Activated T-helper 2 cell treated with anti-CD3 and anti-CD28 coated beads, Interferon-gamma antibody, Interleukin-2, Interleukin-4, amounts not matched to agents 10 μg/mL and 5 μg/mL and 100 μg/mL, durations not matched to agents 14 hours and 24 hours and 36 hours (primary cell): ENCODE results near the gene SLC2A8. TPM values are rescaled to one million over a fixed set of nuclear protein-coding genes. Genes with fewer than 3 reads are reported as not detected.

ENCODE experiments used
- DNase-seq: peaks from one replicate; pipeline ENCODE4 v3.0.0; 2021; ENCODE audit warnings: low spot score
- H3K27ac Mint-ChIP-seq: one replicate; pipeline ENCODE4 v1.8.0; 2021; ENCODE audit warnings: mixed read lengths
- H3K27me3 Mint-ChIP-seq: one replicate; pipeline ENCODE4 v1.8.0; 2021; ENCODE audit warnings: low read depth, mixed read lengths
- H3K36me3 Mint-ChIP-seq: one replicate; pipeline ENCODE4 v1.8.0; 2021; ENCODE audit warnings: low read depth, mixed read lengths
- H3K4me1 Mint-ChIP-seq: one replicate; pipeline ENCODE4 v1.8.0; 2021; ENCODE audit warnings: low read depth, mixed read lengths
- H3K4me3 Mint-ChIP-seq: one replicate; pipeline ENCODE4 v1.8.0; 2021; ENCODE audit warnings: low read depth, mild to moderate bottlenecking, moderate library complexity, mixed read lengths
- H3K9me3 Mint-ChIP-seq: one replicate; pipeline ENCODE4 v1.8.0; 2021; ENCODE audit warnings: mixed read lengths
- intact Hi-C: fragments of 100-400 bp; cut with micrococcal nuclease; formaldehyde crosslinking; loops from one replicate; pipeline ENCODE4 v1.15.1; 2023
- total RNA-seq: library from RNA; stranded (reverse); gene quantifications from 2 replicates; pipeline ENCODE4 v1.2.3, GENCODE V29; 2022

SLC2A8 gene
- total RNA-seq, 1 donor from 2014 or later = 9.8 TPM

DNA sequence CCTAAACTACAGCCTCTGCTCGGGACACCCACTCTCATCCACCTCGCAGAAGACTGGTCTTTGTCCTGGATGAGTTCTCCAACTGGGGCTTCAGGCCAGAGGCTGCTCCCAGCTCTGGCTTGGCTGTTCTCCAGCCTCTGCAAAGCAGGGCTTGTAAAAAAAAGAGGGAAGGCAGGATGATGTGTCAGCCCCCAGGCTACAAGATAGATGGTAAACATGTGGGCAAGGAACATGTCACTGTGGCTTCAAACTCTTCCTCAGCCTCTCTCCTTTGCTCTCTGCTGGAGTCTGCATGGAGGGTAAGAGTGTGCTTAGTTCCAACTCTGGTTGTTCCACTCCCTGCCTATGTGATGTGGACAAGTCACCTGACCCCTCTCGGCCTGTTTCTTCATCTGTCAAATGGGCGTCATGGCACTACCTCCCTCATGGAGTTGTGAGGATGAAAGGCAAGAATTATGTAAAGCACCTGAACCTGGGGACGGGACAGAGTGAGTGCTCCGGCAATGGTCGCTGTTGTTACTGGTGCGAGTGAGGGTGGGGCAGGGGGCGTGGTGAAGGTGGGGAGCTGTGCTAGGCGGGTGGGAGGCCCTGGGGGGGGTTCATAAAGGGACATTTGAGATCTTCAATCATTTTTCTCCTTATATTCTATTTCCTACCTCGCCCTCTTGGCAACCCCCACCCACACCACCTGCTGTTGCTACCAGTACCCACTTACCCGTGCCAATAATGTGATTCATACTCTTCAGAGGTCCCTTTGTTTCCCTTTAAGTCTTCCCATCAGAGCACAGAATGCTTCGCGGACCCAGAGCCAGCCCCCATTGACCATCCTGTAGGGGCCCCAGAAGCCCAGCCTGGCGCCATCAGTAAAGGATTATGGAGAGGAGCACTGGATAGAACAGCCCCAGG is 20.4 kb downstream of the SLC2A8 start:
- H3K27ac Mint-ChIP-seq = no peak overlapping the region
- no peak for DNase-seq
- no peak overlapping the region for H3K4me3 Mint-ChIP-seq
- no peaks in the 10 kb centered on the region for H3K9me3 Mint-ChIP-seq
- H3K4me1 Mint-ChIP-seq = no peaks in the 10 kb centered on the region
- H3K27me3 Mint-ChIP-seq = peaks cover 10% of the 10 kb centered on the region
- intact Hi-C loops = no loop called here
- H3K36me3 Mint-ChIP-seq = no peaks in the 10 kb centered on the region

DNA sequence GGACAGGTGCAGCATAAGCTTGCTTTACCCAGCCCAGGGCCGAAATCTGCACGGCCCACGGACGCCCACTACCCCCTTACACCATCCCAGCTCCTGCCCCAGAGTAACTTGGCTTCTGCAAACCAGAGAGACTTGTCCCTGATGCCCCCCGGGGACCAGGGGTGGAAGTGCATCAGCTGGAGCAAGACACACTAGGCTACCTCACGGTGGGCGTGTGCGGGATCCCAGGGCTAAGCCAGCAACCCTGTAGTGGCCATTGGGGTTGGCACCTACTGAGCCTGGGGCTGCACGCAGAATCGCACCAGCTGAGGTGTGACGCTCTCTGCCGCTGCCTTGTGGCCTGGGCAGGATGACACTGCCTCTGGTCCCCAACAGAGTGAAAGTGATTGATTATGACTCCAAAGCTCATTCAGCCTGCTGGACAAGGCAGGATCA is 21.1 kb downstream of the SLC2A8 start:
- H3K9me3 Mint-ChIP-seq = no peaks in the 10 kb centered on the region
- H3K4me3 Mint-ChIP-seq = no peak overlapping the region
- peaks cover 2% of the 10 kb centered on the region for H3K4me1 Mint-ChIP-seq
- peaks cover 10% of the 10 kb centered on the region for H3K27me3 Mint-ChIP-seq
- no peak for DNase-seq
- no peak overlapping the region for H3K27ac Mint-ChIP-seq
- intact Hi-C loops = no loop called here
- no peaks in the 10 kb centered on the region for H3K36me3 Mint-ChIP-seq

DNA sequence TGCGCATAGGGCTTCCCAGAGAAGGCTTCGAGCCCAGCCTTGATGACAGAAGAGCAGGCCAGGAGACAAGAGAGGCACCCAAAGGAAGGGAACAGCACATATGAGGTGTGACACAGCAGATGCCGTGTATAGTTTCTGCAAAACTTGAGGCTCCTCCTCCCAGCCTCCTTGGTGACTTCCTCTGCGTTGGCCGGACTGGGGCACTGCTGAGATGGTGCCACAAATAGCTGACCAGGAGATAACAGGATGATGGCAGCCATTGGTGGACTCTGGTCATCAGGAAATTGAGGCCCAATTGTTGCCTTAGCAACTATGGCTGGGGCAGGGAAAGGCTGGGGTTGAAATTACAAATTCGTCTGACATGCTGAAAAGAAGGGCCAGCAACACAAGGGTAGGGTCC is 22.4 kb downstream of the SLC2A8 start:
- no peak overlapping the region for H3K27ac Mint-ChIP-seq
- intact Hi-C loops = no loop called here
- H3K36me3 Mint-ChIP-seq = peaks cover 2% of the 10 kb centered on the region
- H3K9me3 Mint-ChIP-seq = no peaks in the 10 kb centered on the region
- peaks cover 7% of the 10 kb centered on the region for H3K27me3 Mint-ChIP-seq
- no peak overlapping the region for H3K4me3 Mint-ChIP-seq
- H3K4me1 Mint-ChIP-seq = peaks cover 8% of the 10 kb centered on the region
- DNase-seq = no peak

DNA sequence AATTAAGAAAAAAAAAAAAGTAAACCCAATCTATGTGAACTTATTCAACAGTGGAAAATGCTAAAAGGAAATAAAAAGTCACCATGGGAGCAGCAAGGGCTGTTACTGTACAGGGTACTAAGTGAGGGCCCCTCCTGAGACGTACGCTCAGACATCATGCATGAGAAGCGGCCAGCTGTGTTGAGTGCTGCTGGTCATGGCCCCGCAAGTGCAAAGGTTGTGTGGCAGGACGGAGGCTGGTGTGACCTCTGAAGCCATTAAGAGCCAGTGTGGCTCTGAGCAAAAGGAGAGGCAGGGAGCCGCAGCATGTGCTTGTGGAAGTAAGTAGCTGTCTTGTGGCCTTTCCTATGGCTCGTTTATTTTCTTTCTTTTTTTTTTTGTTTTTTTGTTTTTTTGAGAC is 24.1 kb downstream of the SLC2A8 start:
- intact Hi-C loops = loop anchor here (10.0 kb wide), 2 partner anchors 206 to 354 kb away; partner anchors contain the start of gene SH2D3C
- H3K4me1 Mint-ChIP-seq = peaks cover 17% of the 10 kb centered on the region
- no peaks in the 10 kb centered on the region for H3K9me3 Mint-ChIP-seq
- no peak overlapping the region for H3K4me3 Mint-ChIP-seq
- DNase-seq = no peak
- peaks cover 11% of the 10 kb centered on the region for H3K36me3 Mint-ChIP-seq
- peaks cover 1% of the 10 kb centered on the region for H3K27me3 Mint-ChIP-seq
- no peak overlapping the region for H3K27ac Mint-ChIP-seq

DNA sequence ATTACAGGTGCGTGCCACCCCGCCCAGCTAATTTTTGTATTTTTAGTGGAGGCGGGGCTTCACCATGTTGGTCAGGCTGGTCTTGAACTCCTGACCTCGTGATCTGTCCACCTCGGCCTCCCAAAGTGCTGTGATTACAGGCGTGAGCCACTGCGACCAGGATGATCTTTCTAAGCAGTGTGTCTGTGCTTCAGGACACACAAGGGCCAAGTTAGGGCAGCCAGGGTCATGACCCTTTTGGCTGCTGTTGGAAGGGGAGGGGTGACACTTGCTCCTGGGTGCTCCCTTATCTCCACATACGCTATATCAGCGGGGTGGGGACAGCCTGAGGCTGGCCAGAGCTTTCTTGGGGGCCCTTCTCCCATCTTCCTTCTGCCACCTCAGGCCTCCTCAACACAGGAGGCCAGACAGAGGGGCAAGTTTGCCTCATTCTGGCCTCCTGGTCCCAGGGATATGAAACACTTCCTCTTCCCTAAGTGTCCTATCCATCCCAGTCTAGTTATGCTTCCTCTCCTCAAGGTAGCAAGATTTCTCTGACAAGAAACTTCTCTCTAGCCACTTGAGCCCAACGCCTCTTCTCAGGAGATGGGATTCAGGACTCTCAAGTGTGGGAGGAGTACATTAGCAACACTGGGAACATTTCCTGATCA is 25.3 kb downstream of the SLC2A8 start:
- intact Hi-C loops = loop anchor here (10.0 kb wide), 2 partner anchors 207 to 353 kb away; partner anchors contain the start of gene SH2D3C
- DNase-seq = no peak
- Mint-ChIP-seq H3K4me3 (peak overlapping the region; percentile 98), H3K27me3 (no peaks in the 10 kb centered on the region), H3K4me1 (peaks cover 26% of the 10 kb centered on the region), H3K36me3 (peaks cover 19% of the 10 kb centered on the region), H3K9me3 (no peaks in the 10 kb centered on the region), H3K27ac (no peak overlapping the region)

DNA sequence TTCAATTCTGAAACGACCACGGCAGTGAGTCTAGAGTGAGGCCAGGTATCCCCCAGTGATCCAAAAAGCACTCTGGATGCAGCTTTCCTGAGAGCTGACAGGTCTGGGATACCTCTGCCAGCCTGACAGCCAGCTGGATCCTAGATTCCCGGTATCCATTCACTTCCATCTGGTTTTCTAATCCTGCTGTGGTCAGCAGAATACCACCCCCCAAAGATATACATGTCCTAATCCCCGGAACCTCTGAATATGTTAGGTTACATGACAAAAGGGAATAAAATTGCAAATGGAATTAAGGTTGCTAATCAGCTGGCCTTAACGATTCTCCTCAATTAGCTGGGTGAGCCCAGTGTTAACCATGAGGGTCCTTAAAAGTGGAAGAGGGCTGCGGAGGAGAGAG is 25.8 kb downstream of the SLC2A8 start:
- no peaks in the 10 kb centered on the region for H3K9me3 Mint-ChIP-seq
- no peak for DNase-seq
- H3K27me3 Mint-ChIP-seq = no peaks in the 10 kb centered on the region
- peak overlapping the region; percentile 98 for H3K4me3 Mint-ChIP-seq
- no peak overlapping the region for H3K27ac Mint-ChIP-seq
- intact Hi-C loops = loop anchor here (10.0 kb wide), 2 partner anchors 208 to 352 kb away; partner anchors contain the start of gene SH2D3C
- H3K4me1 Mint-ChIP-seq = peaks cover 28% of the 10 kb centered on the region
- peaks cover 20% of the 10 kb centered on the region for H3K36me3 Mint-ChIP-seq

DNA sequence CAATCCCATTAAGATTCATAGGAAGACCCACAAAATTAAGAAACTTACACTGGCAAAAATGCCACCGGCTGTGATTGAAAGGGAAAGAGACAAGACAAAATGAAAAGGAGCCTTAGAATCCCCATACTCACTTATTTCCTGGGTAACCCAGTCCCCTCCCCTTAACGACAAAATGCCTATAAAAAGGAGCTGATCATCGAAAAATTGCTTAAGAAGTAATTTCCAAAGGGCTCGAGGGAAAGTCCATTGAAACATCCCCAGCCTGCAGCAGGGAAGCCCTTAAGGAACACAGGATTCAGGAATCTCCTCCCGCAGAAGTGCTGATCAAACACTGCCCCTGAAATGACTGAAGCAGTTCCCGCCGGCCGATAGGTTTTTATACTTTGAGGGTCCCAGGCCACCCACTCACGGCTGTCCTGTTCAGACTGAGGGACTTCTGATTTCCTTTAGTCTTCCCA is 26.5 kb downstream of the SLC2A8 start:
- H3K27ac Mint-ChIP-seq = peak overlapping the region; percentile 97
- peaks cover 28% of the 10 kb centered on the region for H3K36me3 Mint-ChIP-seq
- H3K9me3 Mint-ChIP-seq = no peaks in the 10 kb centered on the region
- H3K4me1 Mint-ChIP-seq = peaks cover 34% of the 10 kb centered on the region
- H3K4me3 Mint-ChIP-seq = peak overlapping the region; percentile 98
- DNase-seq = no peak
- intact Hi-C loops = loop anchor here (10.0 kb wide), 2 partner anchors 209 to 351 kb away; partner anchors contain the start of gene SH2D3C
- no peaks in the 10 kb centered on the region for H3K27me3 Mint-ChIP-seq

DNA sequence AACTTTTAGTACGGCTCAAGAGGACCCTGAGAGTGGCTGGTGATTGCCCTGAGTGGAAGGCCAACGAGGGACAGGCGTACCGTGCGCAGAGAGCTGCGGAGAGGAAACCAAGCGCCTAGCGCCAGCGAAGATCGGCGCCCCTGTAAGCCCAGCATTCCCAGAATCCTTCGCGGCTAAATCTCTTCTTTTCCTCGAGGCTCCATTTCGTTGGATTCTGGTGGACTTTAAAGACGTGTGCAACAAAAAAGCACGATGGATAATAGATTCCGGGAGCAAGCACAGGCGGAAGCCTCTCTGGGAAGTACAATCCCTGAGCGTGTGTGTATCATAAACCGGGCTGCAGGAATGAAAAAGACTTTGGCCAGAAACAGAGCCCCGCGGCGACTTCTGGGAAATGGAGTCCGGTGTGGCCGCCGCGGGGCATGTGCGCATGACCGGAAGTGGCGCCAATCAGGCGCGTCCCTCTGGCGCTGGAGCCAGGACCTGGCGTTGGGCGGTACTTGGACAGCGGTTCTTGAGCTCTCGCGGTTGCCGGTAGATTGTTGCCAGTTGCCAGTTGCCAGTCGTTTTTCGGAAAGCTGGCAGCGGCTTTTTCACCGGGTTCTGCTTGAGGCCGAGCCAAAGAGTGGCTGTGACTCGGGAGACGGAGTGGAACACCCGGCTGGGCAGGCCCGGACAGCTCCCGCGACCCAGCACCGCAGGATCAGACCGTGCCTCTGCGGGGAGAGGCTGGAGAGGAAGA is 27.1 kb downstream of the SLC2A8 start, which contains the start of gene ZNF79:
ZNF79 (plus strand) TSS at position 449 of the 742 bp plus-strand sequence. CDS start 406 bp downstream, outside the sequence.
- peak within 1 kb of the TSS; percentile 98 for H3K4me3 Mint-ChIP-seq
- peaks cover 33% of the 10 kb centered on the region for H3K36me3 Mint-ChIP-seq
- H3K4me1 Mint-ChIP-seq = peaks cover 37% of the 10 kb centered on the region
- DNase-seq = peak; percentile 92
- peak within 1 kb of the TSS; percentile 97 for H3K27ac Mint-ChIP-seq
- no peaks in the 10 kb centered on the region for H3K9me3 Mint-ChIP-seq
- no peaks in the 10 kb centered on the region for H3K27me3 Mint-ChIP-seq
- intact Hi-C loops = loop anchor here (1.0 to 10.0 kb wide), 4 partner anchors 27 to 351 kb away; partner anchors contain the start of genes LRSAM1, RPL12, SH2D3C and SLC2A8

DNA sequence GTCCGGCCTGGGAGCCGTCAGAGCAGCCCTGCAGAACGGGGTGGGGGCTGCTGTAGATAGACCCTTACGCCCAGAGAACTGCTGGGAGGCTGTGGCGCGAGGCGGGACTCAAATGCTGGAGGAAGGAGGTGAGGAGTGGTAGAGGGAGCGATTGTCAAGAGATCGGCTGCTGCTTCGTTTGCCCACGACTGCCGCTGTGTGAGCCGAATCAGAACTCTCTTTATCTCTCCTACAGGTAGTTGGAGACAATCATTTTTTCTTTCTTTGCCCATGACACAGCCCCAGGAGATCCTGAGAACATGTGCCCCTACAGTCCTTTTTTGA is 27.7 kb downstream of the SLC2A8 start:
- peaks cover 33% of the 10 kb centered on the region for H3K36me3 Mint-ChIP-seq
- H3K9me3 Mint-ChIP-seq = no peaks in the 10 kb centered on the region
- peak overlapping the region; percentile 98 for H3K4me3 Mint-ChIP-seq
- H3K4me1 Mint-ChIP-seq = peaks cover 37% of the 10 kb centered on the region
- intact Hi-C loops = loop anchor here (1.0 to 10.0 kb wide), 4 partner anchors 27 to 350 kb away; partner anchors contain the start of genes LRSAM1, RPL12, SH2D3C and SLC2A8
- no peaks in the 10 kb centered on the region for H3K27me3 Mint-ChIP-seq
- peak; percentile 39 for DNase-seq
- H3K27ac Mint-ChIP-seq = peak overlapping the region; percentile 97

DNA sequence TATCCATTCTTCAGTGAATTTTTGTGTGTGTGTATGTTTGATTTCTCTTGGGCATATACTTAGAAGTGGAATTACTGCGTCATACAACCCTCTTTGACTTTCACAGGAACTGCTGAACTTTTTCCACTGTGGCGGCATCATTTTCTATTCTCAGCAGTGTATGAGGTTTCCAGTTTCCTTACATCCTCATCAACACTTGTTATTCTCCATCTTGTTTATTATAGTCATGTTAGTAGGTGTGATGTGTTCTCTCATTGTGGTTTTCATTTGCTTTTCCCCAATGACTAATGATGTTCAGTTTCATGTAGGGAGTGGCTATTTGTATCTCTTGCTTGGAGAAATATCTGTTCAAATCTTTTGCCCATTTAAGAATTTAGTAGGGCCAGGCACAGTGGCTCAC is 29.8 kb downstream of the SLC2A8 start:
- no peaks in the 10 kb centered on the region for H3K27me3 Mint-ChIP-seq
- peaks cover 37% of the 10 kb centered on the region for H3K4me1 Mint-ChIP-seq
- H3K4me3 Mint-ChIP-seq = peak overlapping the region; percentile 98
- peaks cover 55% of the 10 kb centered on the region for H3K36me3 Mint-ChIP-seq
- H3K27ac Mint-ChIP-seq = peak overlapping the region; percentile 97
- DNase-seq = peak; percentile 36
- no peaks in the 10 kb centered on the region for H3K9me3 Mint-ChIP-seq
- intact Hi-C loops = loop anchor here (1.0 to 10.0 kb wide), 3 partner anchors 38 to 348 kb away; partner anchors contain the start of gene SH2D3C

DNA sequence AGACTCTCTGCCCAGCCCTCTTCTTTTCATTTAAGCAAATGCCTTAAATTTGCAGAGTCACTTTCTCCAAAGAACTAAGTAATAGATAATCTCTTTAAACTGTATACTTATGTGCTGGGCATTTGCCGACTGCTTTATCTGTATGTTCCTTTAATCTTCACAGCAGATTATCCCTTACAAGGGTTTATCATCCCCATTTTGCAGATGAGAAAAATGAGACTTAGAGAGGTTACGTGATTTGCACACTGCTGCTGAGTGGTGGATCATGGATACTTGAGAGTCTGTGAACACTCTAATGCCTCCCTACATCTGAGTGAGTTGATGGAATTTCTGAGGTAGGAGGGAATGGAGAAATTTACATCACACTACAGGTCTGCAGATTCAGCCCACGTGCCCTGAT is 31.4 kb downstream of the SLC2A8 start:
- no peak for DNase-seq
- Mint-ChIP-seq H3K27ac (peak overlapping the region; percentile 11), H3K9me3 (no peaks in the 10 kb centered on the region), H3K4me1 (peaks cover 32% of the 10 kb centered on the region), H3K4me3 (no peak overlapping the region), H3K27me3 (no peaks in the 10 kb centered on the region), H3K36me3 (peaks cover 63% of the 10 kb centered on the region)
- intact Hi-C loops = loop anchor here (10.0 kb wide), 2 partner anchors 214 to 346 kb away; partner anchors contain the start of gene SH2D3C

DNA sequence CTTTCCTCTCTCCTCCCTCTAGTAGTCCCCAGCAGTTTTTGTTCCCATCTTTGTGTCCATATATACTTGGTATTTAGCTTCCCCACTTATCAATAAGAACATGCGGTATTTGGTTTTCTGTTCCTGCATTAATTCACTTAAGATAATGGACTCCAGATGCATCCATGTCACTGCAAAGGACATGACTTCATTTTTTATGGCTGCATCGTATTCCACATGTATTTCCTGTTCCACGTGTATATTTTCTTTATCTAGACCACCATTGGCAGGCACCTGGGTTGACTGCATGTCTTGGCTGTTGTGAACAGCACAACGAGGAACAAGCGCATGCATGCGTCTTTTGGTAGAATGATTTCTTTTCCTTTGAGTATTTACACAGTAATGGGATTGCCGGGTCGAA is 33.4 kb downstream of the SLC2A8 start:
- Mint-ChIP-seq H3K27ac (no peak overlapping the region), H3K27me3 (no peaks in the 10 kb centered on the region), H3K9me3 (no peaks in the 10 kb centered on the region), H3K36me3 (peaks cover 76% of the 10 kb centered on the region), H3K4me1 (peaks cover 24% of the 10 kb centered on the region), H3K4me3 (no peak overlapping the region)
- intact Hi-C loops = no loop called here
- DNase-seq = no peak
